Activated T-helper 2 cell treated with anti-CD3 and anti-CD28 coated beads, Interferon-gamma antibody, Interleukin-2, Interleukin-4, amounts not matched to agents 10 μg/mL and 5 μg/mL and 100 μg/mL, durations not matched to agents 14 hours and 24 hours and 36 hours (primary cell): Measurements from ENCODE around the gene ERFE. TPM values are rescaled to one million over a fixed set of nuclear protein-coding genes. Genes with fewer than 3 reads are reported as not detected.
A peak's percentile ranks its signal among the peaks of the same experiment; 100 is the strongest.

ENCODE experiments used
- DNase-seq: peaks from one replicate; pipeline ENCODE4 v3.0.0; 2021; ENCODE audit warnings: low spot score
- H3K27ac Mint-ChIP-seq: one replicate; pipeline ENCODE4 v1.8.0; 2021; ENCODE audit warnings: mixed read lengths
- H3K27me3 Mint-ChIP-seq: one replicate; pipeline ENCODE4 v1.8.0; 2021; ENCODE audit warnings: low read depth, mixed read lengths
- H3K36me3 Mint-ChIP-seq: one replicate; pipeline ENCODE4 v1.8.0; 2021; ENCODE audit warnings: low read depth, mixed read lengths
- H3K4me1 Mint-ChIP-seq: one replicate; pipeline ENCODE4 v1.8.0; 2021; ENCODE audit warnings: low read depth, mixed read lengths
- H3K4me3 Mint-ChIP-seq: one replicate; pipeline ENCODE4 v1.8.0; 2021; ENCODE audit warnings: low read depth, mild to moderate bottlenecking, moderate library complexity, mixed read lengths
- H3K9me3 Mint-ChIP-seq: one replicate; pipeline ENCODE4 v1.8.0; 2021; ENCODE audit warnings: mixed read lengths
- intact Hi-C: fragments of 100-400 bp; cut with micrococcal nuclease; formaldehyde crosslinking; loops from one replicate; pipeline ENCODE4 v1.15.1; 2023
- total RNA-seq: library from RNA; stranded (reverse); gene quantifications from 2 replicates; pipeline ENCODE4 v1.2.3, GENCODE V29; 2022

ERFE gene
- total RNA-seq, 1 donor from 2014 or later, result 0.46 TPM

DNA sequence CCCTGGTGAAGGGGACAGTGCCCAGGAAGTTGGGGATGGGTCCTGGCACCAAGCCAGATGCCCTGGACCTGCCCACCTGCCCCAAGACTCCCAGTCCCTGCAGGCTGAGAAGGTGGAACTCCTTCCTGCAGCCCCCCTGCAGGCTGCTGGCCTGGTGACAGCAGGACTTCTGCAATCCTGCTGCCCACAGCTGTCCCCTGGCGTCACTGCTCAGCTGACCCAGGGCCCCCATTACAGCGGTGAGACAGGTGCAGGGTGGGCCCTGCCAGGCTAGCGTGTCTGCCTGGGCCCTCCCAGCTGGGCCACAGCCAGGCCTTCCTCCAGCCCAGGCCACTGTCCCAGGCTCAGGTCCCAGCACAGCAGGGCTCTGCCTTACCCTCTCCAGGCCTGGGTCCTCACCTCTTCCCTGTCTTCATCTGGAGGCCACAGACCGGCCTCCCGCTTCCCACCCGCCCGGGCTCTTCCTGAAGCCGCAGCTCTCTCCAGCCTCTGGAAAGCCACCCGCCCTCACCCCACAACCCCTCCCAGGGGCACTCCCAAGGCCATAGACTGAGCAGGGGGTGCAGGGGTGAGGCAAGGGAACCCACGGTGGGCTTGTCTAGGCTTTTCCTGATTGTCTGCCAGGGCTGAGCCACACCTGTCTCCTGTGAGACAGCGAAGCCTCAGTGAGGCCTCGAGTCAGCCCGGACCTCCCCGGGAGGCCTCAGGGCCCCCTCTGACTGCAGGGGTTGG, 8.8 kb upstream of the ERFE start:
- Mint-ChIP-seq H3K27me3 (no peaks in the 10 kb centered on the region), H3K4me1 (no peaks in the 10 kb centered on the region), H3K27ac (no peak overlapping the region), H3K4me3 (no peak overlapping the region), H3K9me3 (no peaks in the 10 kb centered on the region), H3K36me3 (no peaks in the 10 kb centered on the region)
- no peak for DNase-seq
- intact Hi-C loops, result no loop called here

DNA sequence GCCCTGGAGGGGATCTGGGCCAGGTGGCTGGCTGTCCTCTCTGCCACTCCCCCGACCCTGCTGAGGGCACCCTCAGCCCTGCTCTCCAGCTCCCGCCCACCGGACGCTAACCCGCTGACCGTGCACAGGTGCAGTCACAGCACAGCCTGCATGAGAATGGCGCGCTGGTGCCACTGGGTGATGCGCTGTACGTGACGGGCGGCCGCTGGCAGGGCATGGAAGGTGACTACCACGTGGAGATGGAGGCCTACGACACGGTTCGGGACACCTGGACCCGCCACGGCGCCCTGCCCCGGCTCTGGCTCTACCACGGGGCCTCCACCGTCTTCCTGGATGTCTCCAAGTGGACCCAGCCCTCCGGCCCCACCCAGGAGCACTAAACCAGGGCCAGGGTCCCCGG, 8.1 kb upstream of the ERFE start:
- H3K36me3 Mint-ChIP-seq, result no peaks in the 10 kb centered on the region
- no peak for DNase-seq
- H3K27ac Mint-ChIP-seq, result no peak overlapping the region
- no peaks in the 10 kb centered on the region for H3K27me3 Mint-ChIP-seq
- no peaks in the 10 kb centered on the region for H3K4me1 Mint-ChIP-seq
- H3K4me3 Mint-ChIP-seq, result no peak overlapping the region
- intact Hi-C loops, result no loop called here
- H3K9me3 Mint-ChIP-seq, result no peaks in the 10 kb centered on the region

DNA sequence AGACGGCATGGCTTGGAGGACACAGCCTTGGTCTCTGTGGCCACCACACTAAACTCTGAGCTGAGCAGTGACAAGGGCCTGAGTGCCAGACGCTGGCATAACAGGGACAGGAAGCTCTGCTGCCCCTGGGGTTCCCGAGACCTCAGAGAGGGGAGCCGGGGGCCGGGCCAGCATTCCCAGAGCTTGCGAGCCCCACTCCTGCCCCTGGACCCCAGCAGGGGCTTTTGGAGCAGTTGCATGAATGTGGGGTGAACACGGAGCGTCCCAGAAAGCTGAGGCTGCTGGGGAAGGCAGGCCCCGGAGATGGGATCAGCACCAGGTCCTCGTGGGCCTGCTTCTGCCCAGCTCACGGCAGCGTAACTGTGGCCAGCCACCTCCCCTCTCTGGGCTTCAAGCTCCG, 7.6 kb upstream of the ERFE start:
- no peak overlapping the region for H3K4me3 Mint-ChIP-seq
- H3K27me3 Mint-ChIP-seq, result no peaks in the 10 kb centered on the region
- no peaks in the 10 kb centered on the region for H3K9me3 Mint-ChIP-seq
- H3K4me1 Mint-ChIP-seq, result no peaks in the 10 kb centered on the region
- intact Hi-C loops, result no loop called here
- H3K36me3 Mint-ChIP-seq, result no peaks in the 10 kb centered on the region
- H3K27ac Mint-ChIP-seq, result no peak overlapping the region
- no peak for DNase-seq

DNA sequence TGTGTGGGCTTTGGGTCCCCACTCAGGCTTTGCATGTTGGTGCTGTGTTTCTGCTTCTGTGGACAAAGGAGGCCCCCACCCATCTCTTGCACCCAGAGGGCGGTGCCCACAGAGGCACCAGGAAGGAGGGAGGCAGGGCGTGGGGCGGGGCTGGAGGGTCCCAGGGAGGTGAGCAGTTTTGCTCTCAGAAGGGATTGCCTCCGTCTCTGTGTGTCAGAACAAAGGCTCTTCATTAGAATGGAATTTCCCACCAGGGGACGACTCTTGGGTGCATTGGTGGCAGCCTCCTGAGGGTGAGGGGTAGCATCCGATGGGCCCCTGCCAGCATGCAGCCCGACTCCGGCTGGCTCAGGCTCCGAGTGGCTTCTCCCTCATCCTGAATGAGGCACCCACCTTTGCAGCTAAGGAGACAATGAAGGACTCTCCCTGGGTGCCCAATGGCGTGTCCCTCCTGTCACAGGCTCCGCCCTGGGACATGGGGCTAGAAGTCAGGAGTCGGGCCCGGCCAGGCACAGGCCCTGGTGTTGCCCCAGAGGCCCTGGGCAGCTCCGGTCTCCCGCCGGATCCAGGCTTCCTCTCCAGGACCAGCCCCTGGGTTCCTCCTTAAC, 7.0 kb upstream of the ERFE start:
- Mint-ChIP-seq H3K9me3 (no peaks in the 10 kb centered on the region), H3K27ac (no peak overlapping the region), H3K36me3 (no peaks in the 10 kb centered on the region), H3K27me3 (no peaks in the 10 kb centered on the region), H3K4me1 (no peaks in the 10 kb centered on the region), H3K4me3 (no peak overlapping the region)
- no peak for DNase-seq
- intact Hi-C loops, result no loop called here

DNA sequence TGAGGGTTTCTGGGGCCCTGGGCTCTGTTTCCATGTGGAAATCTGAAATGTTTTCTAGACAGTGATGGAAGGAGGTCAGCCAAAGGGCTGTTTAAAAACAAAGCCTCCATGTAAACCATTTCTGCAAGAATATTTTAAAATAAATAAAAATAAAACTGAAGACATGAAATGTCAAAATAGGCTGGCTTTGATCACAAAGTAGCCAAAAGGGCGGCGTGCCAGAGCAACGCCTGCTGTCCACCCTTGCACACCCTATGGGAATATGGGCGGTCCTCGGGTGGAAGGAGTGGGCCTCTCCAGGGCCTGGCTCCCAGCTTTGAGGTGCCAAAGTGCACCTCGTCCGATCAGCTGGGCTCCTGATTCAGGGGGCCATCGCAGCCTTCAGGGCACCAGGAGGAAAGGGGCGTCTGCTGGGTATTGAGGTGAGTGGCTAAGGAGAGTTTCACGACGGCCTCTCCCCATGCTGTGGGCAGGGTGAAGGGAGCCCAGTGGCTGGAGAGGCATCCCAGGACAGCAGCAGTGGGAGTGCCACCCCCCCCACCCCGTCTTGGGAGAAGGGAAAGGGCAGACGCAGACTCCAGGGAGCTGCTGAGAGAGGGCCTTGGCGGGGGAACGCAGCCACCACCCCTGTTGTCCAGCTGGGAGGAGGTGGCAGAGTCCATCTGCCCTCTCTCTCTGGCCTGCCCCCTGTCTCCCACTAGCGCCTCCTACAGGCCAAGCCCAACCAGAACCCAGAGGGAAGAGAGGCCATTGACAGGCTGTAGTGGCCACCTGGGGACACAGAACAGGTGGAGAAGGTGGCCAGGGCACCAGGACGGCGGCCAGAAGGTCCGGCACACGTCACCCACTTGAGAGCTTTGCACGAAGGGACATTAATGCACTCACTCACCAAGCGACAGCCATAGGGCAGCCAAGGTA, 5.7 kb upstream of the ERFE start:
- Mint-ChIP-seq H3K36me3 (no peaks in the 10 kb centered on the region), H3K9me3 (no peaks in the 10 kb centered on the region), H3K4me3 (no peak overlapping the region), H3K4me1 (no peaks in the 10 kb centered on the region), H3K27me3 (no peaks in the 10 kb centered on the region), H3K27ac (no peak overlapping the region)
- no peak for DNase-seq
- intact Hi-C loops, result no loop called here

DNA sequence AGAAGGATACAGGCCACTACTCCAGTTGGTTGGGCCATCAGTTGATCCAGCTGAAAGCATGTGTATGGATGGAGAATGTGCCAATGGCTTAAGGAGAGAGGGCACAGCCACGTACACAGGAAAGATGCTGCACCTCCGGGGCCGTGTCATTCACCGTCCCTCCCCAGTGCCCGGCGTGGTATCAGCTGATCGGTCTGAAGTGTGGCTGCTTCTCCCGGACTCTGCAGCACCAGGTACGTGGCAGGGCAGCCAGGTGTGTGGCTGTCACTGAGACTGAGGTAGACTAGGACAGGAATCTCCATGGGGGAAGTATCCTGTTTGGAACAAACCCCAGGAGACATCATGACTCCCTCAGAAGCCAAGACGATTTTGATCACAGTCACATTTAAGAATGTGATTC, 4.2 kb upstream of the ERFE start:
- no peak overlapping the region for H3K27ac Mint-ChIP-seq
- intact Hi-C loops, result no loop called here
- no peaks in the 10 kb centered on the region for H3K36me3 Mint-ChIP-seq
- no peak overlapping the region for H3K4me3 Mint-ChIP-seq
- no peaks in the 10 kb centered on the region for H3K9me3 Mint-ChIP-seq
- peaks cover 4% of the 10 kb centered on the region for H3K27me3 Mint-ChIP-seq
- peaks cover 4% of the 10 kb centered on the region for H3K4me1 Mint-ChIP-seq
- DNase-seq, result no peak

DNA sequence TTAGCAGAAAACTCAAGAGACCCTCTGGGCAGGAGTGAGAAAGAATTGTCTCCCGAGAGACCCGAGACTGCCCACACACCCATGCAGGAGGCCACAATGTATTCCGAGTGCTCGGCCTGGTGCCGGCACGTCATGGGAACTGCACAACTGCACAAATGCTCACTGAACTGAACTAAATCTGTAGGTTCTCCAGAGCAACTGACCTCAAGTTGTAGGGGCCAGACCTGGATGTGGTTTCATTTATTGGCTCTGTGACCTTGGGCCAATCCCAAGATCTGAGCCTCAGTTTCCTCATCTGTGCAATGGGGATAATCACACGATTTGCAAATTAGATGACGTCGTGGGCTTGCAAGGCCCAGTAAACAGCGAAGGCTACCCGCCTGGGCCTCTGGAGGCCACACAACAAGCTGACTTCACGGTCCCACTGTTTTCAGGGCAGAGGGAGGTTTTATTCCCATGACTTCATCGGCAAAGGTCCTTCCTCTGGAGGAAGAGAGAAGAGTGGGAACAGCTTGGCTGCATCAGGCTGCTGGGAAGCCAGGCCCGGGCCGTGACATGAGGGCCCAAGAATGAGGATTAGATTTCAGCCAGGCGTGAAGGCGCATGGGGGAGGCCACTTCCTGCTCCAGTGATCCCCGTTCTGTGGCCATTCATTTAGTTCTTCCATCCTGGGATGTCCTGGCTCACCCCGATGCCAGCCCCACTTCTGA, 3.6 kb upstream of the ERFE start:
- intact Hi-C loops, result no loop called here
- no peak overlapping the region for H3K4me3 Mint-ChIP-seq
- H3K27me3 Mint-ChIP-seq, result peaks cover 8% of the 10 kb centered on the region
- DNase-seq, result no peak
- no peak overlapping the region for H3K27ac Mint-ChIP-seq
- H3K36me3 Mint-ChIP-seq, result no peaks in the 10 kb centered on the region
- H3K4me1 Mint-ChIP-seq, result peaks cover 4% of the 10 kb centered on the region
- H3K9me3 Mint-ChIP-seq, result no peaks in the 10 kb centered on the region

DNA sequence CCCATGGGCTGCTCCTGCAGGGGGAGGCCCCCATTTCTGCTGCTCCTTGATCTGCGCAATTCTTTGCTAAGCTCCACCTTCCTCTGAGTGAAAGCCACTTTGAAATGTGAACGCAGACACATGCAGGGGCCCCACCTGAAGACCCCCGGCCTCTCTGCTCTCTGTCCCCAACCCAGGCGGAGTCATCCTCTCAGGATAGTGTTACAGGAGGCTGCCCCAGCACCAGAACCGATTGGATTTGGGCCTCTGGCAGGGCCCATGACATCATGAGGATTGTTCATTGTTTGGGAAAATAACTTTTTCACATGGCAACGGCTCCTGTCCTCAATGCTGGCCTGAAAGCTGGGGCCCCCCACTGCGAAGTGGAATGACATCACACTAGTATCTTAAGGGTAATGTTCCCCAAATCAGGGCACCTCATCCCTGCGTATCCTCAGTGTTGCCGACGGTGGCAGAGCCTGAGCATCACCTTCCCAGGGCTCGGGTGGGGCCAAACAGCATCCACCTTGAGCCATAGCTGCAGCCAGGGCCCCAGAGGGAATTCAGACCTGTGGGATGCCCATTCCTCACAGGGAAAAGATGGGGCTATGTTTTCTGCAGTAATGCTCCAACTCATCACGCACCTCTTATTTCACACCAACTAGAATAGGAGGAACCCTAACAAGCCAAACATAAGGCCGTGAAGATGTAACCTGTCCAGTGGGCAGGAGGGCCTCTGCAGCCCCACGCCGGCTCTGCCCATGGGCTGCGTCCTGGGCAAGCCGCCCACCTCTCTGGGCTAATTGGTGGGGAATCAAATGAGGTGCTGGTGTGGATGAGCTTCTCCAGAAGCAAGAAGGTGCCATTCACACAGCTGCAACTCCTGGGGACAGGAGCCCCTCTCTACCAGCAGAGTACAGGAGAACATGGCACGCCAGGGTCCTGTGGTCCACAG, 2.7 kb upstream of the ERFE start:
- no peak overlapping the region for H3K4me3 Mint-ChIP-seq
- peaks cover 4% of the 10 kb centered on the region for H3K4me1 Mint-ChIP-seq
- no peaks in the 10 kb centered on the region for H3K36me3 Mint-ChIP-seq
- H3K27me3 Mint-ChIP-seq, result peaks cover 12% of the 10 kb centered on the region
- H3K9me3 Mint-ChIP-seq, result no peaks in the 10 kb centered on the region
- DNase-seq, result no peak
- intact Hi-C loops, result no loop called here
- H3K27ac Mint-ChIP-seq, result no peak overlapping the region

DNA sequence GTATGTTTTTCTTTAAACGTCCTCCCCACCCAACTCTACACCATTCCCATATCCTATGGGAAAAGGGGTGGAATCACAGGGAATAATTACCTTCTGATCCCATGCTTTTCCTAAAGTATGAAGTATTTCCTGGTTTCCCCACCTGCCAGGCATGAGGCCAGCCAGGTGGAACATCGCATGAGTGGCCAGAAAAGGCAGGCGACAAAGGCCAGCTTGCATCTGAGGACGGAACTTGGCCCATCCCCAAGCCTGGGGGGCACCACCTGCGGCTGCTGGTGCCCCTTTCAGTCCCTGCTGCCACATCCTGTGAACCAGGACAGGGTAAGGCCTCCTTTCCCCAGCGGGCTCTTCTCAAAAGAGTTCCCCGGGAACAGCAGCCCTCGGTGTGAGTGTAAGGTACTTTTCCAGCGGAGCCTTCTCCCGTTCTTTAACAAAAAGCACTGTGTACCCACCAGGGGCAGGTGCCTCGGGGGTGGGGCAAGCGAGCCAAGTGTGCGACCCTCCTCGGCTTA, 1.2 kb upstream of the ERFE start:
- DNase-seq, result no peak
- no peaks in the 10 kb centered on the region for H3K36me3 Mint-ChIP-seq
- no peaks in the 10 kb centered on the region for H3K9me3 Mint-ChIP-seq
- no peak overlapping the region for H3K4me3 Mint-ChIP-seq
- intact Hi-C loops, result no loop called here
- H3K4me1 Mint-ChIP-seq, result peaks cover 4% of the 10 kb centered on the region
- H3K27ac Mint-ChIP-seq, result no peak overlapping the region
- H3K27me3 Mint-ChIP-seq, result peaks cover 12% of the 10 kb centered on the region

DNA sequence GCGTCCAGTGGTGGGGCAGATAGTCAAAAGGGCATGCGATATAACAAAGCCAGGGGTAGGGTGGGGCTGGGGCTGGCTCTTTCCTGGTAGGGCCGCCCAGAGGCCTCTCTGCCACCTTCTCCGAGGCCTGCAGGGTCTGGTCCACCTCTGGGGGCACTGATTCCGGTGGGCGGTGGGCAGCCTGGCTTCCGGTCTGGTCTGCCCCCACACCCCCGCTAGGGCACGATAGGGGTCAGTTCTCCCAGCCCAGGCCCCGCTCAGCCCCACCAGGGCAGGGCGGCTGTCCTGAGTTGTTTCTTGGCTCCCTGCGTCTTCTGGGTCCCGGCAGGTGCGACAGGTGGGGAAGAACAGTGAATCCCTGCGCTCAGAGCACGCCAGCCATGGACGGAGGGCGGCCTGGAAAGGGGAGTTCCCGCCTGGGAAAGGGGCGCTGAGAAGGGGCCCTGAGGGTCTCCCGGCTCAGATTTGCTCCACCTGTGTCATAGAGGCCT, 707 bp upstream of the ERFE start:
- Mint-ChIP-seq H3K27ac (no peak overlapping the region), H3K36me3 (no peaks in the 10 kb centered on the region), H3K4me1 (peaks cover 4% of the 10 kb centered on the region), H3K9me3 (no peaks in the 10 kb centered on the region), H3K27me3 (peaks cover 16% of the 10 kb centered on the region), H3K4me3 (no peak overlapping the region)
- DNase-seq, result no peak
- intact Hi-C loops, result no loop called here

DNA sequence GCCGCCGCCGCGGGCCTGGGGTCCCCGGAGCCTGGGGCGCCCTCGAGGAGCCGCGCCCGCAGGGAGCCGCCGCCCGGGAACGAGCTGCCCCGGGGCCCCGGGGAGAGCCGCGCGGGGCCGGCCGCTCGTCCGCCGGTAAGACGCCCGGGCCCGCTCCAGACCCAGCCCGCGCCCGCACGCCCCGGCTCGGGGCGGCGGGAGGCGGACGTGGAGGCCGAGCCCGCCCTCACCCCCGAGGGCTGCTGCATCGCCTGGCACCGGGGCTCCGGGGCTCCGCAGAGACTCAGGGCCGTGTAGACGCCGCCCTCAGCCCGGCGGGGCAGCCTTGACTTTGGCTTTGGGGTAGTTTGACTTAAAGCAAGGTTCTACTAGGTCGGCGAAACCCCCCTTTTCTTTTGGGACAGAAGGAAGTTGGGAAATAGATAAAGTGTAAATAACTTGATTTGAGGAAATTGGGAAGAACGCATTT, 335 bp downstream of the ERFE start:
- Mint-ChIP-seq H3K27ac (no peak overlapping the region), H3K27me3 (peaks cover 16% of the 10 kb centered on the region), H3K36me3 (no peaks in the 10 kb centered on the region), H3K4me1 (peaks cover 4% of the 10 kb centered on the region), H3K4me3 (peak overlapping the region; percentile 69), H3K9me3 (no peaks in the 10 kb centered on the region)
- no peak for DNase-seq
- intact Hi-C loops, result no loop called here
